T-helper 2 cell treated with Interferon-gamma antibody and Interleukin-4, amounts not matched to agents 5 μg/mL and 100 μg/mL, for 36 hours (primary cell): ENCODE measurements around the gene ITFG2.
"Not testable (repeated sequence)": the region's sequence is repeated elsewhere in the genome, so short reads cannot be mapped to it uniquely, and the experiment has no call there.

Experiments
- DNase-seq: peaks from one replicate; pipeline ENCODE4 v3.0.0; 2021; ENCODE audit warnings: low spot score
- H3K27ac Mint-ChIP-seq: one replicate; pipeline ENCODE4 v1.8.0; 2021; ENCODE audit warnings: mild to moderate bottlenecking, mixed read lengths
- H3K27me3 Mint-ChIP-seq: one replicate; pipeline ENCODE4 v1.8.0; 2021; ENCODE audit warnings: low read depth, mixed read lengths
- H3K36me3 Mint-ChIP-seq: one replicate; pipeline ENCODE4 v1.8.0; 2021; ENCODE audit warnings: low read depth, mixed read lengths
- H3K4me1 Mint-ChIP-seq: one replicate; pipeline ENCODE4 v1.8.0; 2021; ENCODE audit warnings: low read depth, mixed read lengths
- H3K4me3 Mint-ChIP-seq: one replicate; pipeline ENCODE4 v1.8.0; 2022; ENCODE audit warnings: mild to moderate bottlenecking, moderate library complexity, mixed read lengths
- H3K9me3 Mint-ChIP-seq: one replicate; pipeline ENCODE4 v1.8.0; 2021; ENCODE audit warnings: mixed read lengths

Gene ITFG2

GRCh38 chr12:2812290-2813213 lies at the start of gene ITFG2:
ITFG2 (plus strand) TSS chr12:2812668; CDS start chr12:2812761, 93 bp downstream.
- peak within 1 kb of the TSS; percentile 99 for H3K27ac Mint-ChIP-seq
- peaks cover 2% of the 10 kb centered on the region for H3K27me3 Mint-ChIP-seq
- peaks cover 7% of the 10 kb centered on the region for H3K36me3 Mint-ChIP-seq
- H3K4me3 Mint-ChIP-seq = peak within 1 kb of the TSS; percentile 100
- H3K4me1 Mint-ChIP-seq = peaks cover 11% of the 10 kb centered on the region
- peak; percentile 97 for DNase-seq
- H3K9me3 Mint-ChIP-seq = no peaks in the 10 kb centered on the region

DNA sequence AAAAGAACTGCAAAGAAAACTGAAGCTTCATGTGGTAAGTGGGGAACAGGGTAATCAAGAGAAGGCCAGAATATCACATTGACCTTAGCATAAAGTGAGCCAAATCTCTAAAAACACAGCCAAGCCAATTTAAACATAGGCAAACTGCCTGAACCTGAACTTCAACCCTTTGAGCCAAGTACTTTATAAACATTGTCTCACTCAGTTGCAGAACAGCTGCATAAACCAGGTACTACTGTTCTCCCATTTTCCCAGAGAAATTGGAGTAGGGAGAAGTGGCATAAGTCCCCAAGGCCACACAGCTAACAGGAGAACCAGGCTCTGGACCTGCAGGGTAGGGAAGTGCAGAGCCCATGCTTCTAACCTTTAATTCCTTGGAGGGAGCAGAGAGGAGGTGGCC lies 48.1 kb upstream of the ITFG2 start:
- Mint-ChIP-seq H3K4me3 (no peak overlapping the region), H3K36me3 (no peaks in the 10 kb centered on the region), H3K27ac (no peak overlapping the region), H3K9me3 (no peaks in the 10 kb centered on the region), H3K4me1 (no peaks in the 10 kb centered on the region), H3K27me3 (no peaks in the 10 kb centered on the region)
- DNase-seq = no peak

DNA sequence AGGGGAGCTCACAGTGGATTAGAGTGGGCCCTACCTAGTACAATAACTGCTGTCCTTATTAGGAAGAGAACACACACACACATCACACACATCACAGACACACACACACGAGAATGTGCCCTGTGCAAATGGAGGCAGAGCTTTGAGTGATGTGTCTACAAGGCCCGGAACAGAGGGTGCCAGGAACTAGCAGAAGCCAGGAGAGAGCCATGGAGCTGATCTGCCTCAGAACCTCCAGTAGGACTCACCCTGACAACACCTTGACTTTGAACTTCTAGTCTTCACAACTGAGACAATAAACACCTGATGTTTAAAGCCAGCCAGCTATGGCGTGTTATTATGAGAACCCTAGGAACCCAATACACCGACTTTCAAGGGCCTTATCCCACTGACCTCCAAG lies 47.4 kb upstream of the ITFG2 start:
- no peaks in the 10 kb centered on the region for H3K36me3 Mint-ChIP-seq
- no peak overlapping the region for H3K27ac Mint-ChIP-seq
- no peaks in the 10 kb centered on the region for H3K4me1 Mint-ChIP-seq
- no peak overlapping the region for H3K4me3 Mint-ChIP-seq
- no peak for DNase-seq
- no peaks in the 10 kb centered on the region for H3K9me3 Mint-ChIP-seq
- no peaks in the 10 kb centered on the region for H3K27me3 Mint-ChIP-seq

GRCh38 chr12:2765608-2766007 lies 46.9 kb upstream of the ITFG2 start:
- no peak overlapping the region for H3K27ac Mint-ChIP-seq
- no peaks in the 10 kb centered on the region for H3K27me3 Mint-ChIP-seq
- no peak overlapping the region for H3K4me3 Mint-ChIP-seq
- no peaks in the 10 kb centered on the region for H3K36me3 Mint-ChIP-seq
- H3K9me3 Mint-ChIP-seq = no peaks in the 10 kb centered on the region
- no peaks in the 10 kb centered on the region for H3K4me1 Mint-ChIP-seq
- DNase-seq = no peak

GRCh38 chr12:2768224-2768961 lies 44.1 kb upstream of the ITFG2 start:
- no peaks in the 10 kb centered on the region for H3K9me3 Mint-ChIP-seq
- H3K27ac Mint-ChIP-seq = no peak overlapping the region

GRCh38 chr12:2769866-2770533 lies 42.5 kb upstream of the ITFG2 start:
- H3K4me3 Mint-ChIP-seq = no peak overlapping the region
- no peaks in the 10 kb centered on the region for H3K4me1 Mint-ChIP-seq
- H3K36me3 Mint-ChIP-seq = no peaks in the 10 kb centered on the region
- H3K9me3 Mint-ChIP-seq = no peaks in the 10 kb centered on the region
- DNase-seq = no peak
- no peaks in the 10 kb centered on the region for H3K27me3 Mint-ChIP-seq
- H3K27ac Mint-ChIP-seq = no peak overlapping the region

More at GRCh38 chr12:2768224-2768961, 44.1 kb upstream of the ITFG2 start:
- H3K4me3 Mint-ChIP-seq = no peak overlapping the region
- no peaks in the 10 kb centered on the region for H3K27me3 Mint-ChIP-seq
- H3K4me1 Mint-ChIP-seq = no peaks in the 10 kb centered on the region
- no peak for DNase-seq
- H3K36me3 Mint-ChIP-seq = no peaks in the 10 kb centered on the region

DNA sequence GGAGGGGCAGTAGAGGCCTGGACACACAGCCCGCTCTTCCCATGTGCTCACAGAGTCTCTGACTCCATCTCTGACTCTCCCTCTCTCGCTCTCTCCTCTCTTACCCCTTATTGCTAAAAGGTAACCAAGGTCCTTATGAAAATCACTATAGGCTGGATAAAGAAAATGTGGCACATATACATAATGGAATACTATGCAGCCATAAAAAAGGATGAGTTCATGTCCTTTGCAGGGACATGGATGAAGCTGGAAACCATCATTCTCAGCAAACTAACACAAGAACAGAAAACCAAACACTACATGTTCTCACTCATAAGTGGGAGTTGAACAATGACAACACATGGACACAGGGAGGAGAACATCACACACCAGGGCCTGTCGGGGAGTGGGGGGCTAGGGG lies 41.9 kb upstream of the ITFG2 start:
- H3K27ac Mint-ChIP-seq, H3K4me3 Mint-ChIP-seq, H3K36me3 Mint-ChIP-seq, H3K27me3 Mint-ChIP-seq, H3K4me1 Mint-ChIP-seq, H3K9me3 Mint-ChIP-seq, DNase-seq: not testable (repeated sequence)

- Mint-ChIP-seq H3K27ac (no peak overlapping the region), H3K36me3 (no peaks in the 10 kb centered on the region), H3K9me3 (no peaks in the 10 kb centered on the region)
These were observed 40.1 kb upstream of the ITFG2 start for GRCh38 chr12:2772370-2772769.

DNA sequence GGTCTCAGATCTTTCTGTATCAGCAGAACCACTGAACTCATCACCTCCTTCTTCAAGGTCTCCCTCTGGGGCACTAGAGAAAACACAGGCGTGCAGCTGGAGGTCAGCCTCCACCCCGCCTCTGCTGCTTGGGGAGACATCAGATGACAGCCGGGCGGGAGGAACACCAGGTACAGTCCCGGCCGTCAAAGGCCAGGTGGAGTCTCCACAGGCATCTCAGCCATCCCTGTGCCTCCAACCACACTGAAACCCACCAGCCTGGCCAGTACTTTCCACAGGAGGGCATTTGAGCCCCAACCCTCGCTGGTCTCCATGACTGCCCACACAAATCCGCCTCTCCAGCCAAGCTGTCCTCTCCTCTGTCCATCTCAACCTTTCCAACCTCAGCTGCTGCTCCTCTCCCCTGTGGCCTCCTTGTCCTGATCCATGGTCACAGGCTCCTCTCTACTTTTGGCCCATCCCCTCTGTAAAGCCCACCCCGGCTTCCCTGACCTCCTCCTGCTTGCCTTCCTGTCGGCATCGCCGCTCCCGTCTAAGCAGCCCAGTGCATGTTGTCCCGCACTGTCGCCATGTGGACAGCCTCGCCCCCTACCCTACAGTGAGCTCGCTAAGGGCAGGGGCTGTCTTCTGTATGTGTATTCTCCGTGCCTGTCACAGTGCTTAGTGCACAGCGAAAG lies 39.1 kb upstream of the ITFG2 start:
- no peaks in the 10 kb centered on the region for H3K9me3 Mint-ChIP-seq
- no peak overlapping the region for H3K4me3 Mint-ChIP-seq
- peaks cover 2% of the 10 kb centered on the region for H3K27me3 Mint-ChIP-seq
- DNase-seq = no peak
- H3K4me1 Mint-ChIP-seq = no peaks in the 10 kb centered on the region
- no peak overlapping the region for H3K27ac Mint-ChIP-seq
- H3K36me3 Mint-ChIP-seq = no peaks in the 10 kb centered on the region

More at GRCh38 chr12:2772370-2772769, 40.1 kb upstream of the ITFG2 start:
- no peak overlapping the region for H3K4me3 Mint-ChIP-seq
- H3K4me1 Mint-ChIP-seq = no peaks in the 10 kb centered on the region
- H3K27me3 Mint-ChIP-seq = no peaks in the 10 kb centered on the region
- no peak for DNase-seq

GRCh38 chr12:2775431-2775830 lies 37.0 kb upstream of the ITFG2 start:
- H3K27me3 Mint-ChIP-seq = peaks cover 7% of the 10 kb centered on the region
- H3K4me1 Mint-ChIP-seq = no peaks in the 10 kb centered on the region
- H3K36me3 Mint-ChIP-seq = no peaks in the 10 kb centered on the region
- no peaks in the 10 kb centered on the region for H3K9me3 Mint-ChIP-seq
- H3K4me3 Mint-ChIP-seq = no peak overlapping the region
- no peak for DNase-seq
- no peak overlapping the region for H3K27ac Mint-ChIP-seq

GRCh38 chr12:2776129-2776806 lies 36.2 kb upstream of the ITFG2 start:
- Mint-ChIP-seq H3K4me3 (no peak overlapping the region), H3K4me1 (no peaks in the 10 kb centered on the region), H3K27ac (no peak overlapping the region), H3K27me3 (peaks cover 7% of the 10 kb centered on the region), H3K36me3 (no peaks in the 10 kb centered on the region), H3K9me3 (no peaks in the 10 kb centered on the region)
- no peak for DNase-seq

- Mint-ChIP-seq H3K27ac (no peak overlapping the region), H3K27me3 (peaks cover 25% of the 10 kb centered on the region), H3K36me3 (no peaks in the 10 kb centered on the region), H3K9me3 (no peaks in the 10 kb centered on the region), H3K4me1 (peaks cover 6% of the 10 kb centered on the region), H3K4me3 (no peak overlapping the region)
- DNase-seq = no peak
These were observed 33.2 kb upstream of the ITFG2 start for GRCh38 chr12:2779281-2779680.

DNA sequence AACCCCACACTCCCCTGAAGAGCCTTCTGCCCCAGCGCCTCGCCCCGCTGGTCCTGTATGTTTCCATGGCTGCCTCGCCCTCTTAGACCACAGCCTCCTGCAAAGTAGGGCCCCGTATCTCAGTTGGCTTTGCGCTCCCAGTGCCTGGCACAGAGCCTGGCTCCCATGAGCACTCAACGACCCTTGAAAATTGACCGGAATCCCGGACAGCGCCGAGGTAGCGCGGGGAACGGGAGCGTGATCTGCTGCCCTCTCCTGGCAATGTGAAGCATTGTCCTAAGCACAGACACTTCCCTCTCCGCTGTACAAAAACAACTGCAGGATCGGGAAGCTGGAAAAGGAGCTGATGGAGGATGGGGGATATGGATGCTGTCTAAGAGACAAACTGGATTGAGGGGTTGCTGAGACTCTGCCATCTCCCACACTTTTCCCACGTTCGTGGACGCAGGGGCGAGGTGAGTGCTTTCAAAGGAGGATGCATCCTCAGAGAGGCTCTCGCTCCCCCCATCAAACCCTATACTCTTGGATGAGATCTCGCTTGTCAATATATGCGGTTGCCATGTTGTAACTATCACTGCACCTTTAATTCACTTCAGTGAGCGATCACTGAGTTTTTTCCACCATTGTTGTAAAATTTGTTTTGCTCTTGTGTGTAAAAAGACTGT lies 28.4 kb upstream of the ITFG2 start:
- Mint-ChIP-seq H3K27me3 (peaks cover 40% of the 10 kb centered on the region), H3K36me3 (no peaks in the 10 kb centered on the region), H3K4me3 (peak overlapping the region; percentile 76), H3K9me3 (no peaks in the 10 kb centered on the region), H3K4me1 (peaks cover 9% of the 10 kb centered on the region), H3K27ac (no peak overlapping the region)
- DNase-seq = peak; percentile 29
